NCI-H1436 treated with DMSO at 0.1 percent for 48 hours (cell line): ENCODE results near the gene NR1D1.
A peak's percentile ranks its signal among the peaks of the same experiment; 100 is the strongest.

Source experiments
- DNase-seq: peaks from one replicate; lab custom pipeline; 2025; lab: John Stamatoyannopoulos, UW

Gene NR1D1

DNA sequence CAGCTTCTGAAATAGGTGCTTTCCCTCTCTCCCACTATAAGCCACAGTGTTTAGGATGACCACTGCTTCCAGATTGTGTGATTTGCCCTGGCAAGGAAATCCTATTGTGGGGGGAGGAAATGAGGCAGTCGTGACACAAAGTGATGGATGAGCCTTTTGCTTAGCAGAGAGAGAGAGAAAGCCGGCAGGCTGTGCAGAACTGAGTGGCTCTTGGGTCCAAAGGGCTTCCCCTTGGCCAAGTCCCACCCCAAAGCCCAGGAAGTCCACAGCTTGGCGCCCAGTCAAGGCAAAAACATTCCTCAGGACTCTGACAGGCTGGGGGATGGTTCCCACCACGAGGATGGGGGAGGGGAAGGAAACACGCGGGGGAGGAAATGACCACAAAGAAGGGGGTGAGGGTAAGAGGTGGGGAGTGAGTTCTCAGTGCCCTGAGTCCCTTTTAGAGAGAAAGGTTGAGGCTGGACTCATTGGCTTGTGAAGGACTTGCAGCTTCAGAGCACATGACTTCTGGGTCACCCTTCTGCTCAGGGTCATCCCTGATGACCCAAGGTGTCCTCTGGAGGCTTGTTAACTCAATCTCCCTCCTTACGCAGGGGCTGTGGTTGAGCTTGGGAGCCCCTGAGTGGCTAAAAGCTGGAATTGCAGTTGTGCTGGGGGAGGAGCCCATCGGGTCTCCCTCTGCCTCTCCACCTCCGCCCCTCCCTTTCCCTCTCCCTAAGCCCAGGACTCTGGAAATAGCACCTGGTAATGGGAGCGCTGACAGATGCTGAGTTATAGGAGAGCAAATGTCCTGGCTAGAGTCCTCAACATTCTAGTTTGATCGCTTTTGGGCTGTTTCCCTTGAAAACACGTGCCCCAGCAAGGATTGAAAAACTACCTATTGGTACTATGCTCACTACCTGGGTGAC, 11.1 kb upstream of the NR1D1 start:
- peak; percentile 76 for DNase-seq

GRCh38 chr17:40110026-40110845, 9.8 kb upstream of the NR1D1 start:
- no peak for DNase-seq

DNA sequence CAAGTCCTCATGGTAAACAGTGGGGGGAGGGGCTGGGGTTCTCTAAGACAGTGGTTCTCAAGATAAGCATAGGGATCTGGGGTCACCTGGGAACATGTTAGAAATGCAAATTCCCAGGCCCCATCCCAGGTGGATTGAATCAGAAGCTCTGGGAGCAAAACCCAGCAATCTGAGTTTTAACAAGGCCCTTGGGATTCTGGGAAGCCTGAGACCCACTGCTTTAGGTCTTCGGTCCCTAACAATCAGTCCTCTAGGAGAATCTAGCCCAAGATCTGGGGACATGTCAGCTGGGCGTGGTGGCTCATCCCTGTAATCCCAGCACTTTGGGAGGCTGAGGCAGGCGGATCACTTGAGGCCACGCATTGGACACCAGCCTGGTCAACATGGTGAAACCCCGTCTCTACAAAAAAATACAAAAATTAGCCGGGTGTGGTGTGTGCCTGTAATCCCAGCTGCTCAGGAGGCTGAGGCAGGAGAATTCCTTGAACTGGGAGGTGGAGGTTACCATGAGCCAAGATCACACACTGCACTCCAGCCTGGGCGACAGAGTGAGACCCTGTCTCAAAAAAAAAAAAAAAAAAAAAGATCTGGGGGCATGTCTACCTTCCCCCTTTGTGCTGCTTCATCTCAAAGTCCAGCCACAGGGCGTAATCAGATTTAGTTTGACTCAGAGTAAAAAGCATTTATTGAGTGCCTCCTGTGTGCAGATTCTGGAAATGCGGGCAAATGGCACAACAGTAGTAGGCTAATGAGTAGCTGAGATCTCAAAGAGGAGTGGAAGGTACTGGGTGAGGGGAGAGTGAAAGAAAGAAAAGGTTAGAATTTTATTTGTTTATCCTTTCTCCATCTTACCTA, 8.8 kb upstream of the NR1D1 start:
- DNase-seq, result no peak

- DNase-seq, result no peak
These were observed 7.3 kb upstream of the NR1D1 start for GRCh38 chr17:40107522-40108174.

DNA sequence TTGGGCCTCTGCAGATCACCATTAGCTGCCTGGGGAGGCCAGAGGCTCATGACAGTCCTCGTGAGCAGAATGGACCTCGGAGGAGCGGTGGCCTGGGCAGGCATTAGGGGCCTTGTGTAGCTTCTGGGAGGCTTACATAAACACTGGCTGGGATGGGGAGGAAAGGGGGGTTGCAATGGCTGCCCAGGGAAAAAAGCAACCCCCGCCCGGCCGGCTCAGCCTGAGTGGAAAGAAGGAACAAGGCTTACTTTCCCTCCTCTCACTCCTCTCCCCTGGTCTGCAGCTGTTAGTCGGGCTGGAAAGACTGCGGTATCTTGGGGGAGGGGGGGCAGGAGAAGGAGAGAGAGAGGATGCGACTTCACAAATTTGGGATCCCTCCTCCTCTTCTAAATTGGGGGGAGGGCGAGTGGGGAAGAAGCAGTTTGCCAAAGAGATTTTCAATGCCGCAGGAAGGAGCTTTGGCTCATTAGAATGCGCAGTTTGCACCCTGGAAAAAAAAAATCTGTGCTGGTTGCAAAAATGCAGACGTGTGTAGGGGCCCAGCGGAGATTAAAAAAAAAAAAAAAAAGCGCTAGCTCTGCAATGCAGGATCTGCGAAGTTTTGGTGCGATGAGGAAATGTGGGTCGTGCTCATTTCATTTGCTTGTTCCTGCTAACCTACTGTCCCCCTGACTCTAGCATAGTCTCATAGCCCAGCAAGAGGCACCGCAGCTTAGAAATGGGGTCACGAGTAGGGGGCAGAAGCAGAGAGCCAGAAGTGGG, 6.6 kb upstream of the NR1D1 start:
- no peak for DNase-seq

DNA sequence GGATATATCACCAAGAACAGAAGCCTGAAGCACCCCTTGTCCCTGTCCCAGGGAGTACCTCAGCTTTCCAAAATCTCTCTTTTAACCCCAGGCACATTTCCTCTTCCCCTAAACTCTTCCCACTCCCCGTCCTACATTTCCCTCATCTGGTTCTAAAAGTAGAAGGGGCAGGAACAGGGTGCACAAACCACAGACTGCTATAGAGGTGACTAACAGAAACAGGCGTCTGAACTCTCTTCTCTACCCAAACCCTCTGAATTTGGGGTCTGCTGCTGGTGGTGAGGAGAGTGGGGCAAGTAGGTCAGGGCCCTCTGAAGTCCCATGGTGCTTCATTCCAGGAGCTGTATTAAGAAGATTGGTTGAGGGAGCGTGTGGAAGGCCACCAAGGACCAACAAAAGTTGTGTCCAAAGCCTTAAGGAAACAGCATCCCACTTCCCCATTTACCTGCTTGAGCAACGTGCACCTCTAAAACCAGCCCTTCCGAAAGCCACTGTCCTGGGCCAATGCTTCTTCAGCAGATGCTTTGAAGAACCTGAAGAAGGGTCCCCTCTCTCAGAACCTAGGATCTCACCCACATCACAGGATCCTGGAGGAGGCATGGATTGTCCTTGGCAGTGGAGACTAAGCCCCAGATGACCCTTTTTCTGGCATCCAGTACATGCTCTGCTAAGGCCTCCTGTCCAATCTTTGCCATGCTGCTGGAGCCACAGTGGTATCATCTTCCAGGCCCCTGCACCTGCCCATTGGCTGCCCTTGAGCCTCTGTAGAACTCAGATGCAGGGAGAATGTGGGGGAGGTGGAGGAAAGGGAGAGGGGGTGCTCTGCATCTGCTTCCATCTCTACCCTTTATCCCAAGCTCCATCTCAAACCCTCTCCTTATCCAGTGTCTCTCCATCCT, 5.7 kb upstream of the NR1D1 start:
- DNase-seq, result no peak

DNA sequence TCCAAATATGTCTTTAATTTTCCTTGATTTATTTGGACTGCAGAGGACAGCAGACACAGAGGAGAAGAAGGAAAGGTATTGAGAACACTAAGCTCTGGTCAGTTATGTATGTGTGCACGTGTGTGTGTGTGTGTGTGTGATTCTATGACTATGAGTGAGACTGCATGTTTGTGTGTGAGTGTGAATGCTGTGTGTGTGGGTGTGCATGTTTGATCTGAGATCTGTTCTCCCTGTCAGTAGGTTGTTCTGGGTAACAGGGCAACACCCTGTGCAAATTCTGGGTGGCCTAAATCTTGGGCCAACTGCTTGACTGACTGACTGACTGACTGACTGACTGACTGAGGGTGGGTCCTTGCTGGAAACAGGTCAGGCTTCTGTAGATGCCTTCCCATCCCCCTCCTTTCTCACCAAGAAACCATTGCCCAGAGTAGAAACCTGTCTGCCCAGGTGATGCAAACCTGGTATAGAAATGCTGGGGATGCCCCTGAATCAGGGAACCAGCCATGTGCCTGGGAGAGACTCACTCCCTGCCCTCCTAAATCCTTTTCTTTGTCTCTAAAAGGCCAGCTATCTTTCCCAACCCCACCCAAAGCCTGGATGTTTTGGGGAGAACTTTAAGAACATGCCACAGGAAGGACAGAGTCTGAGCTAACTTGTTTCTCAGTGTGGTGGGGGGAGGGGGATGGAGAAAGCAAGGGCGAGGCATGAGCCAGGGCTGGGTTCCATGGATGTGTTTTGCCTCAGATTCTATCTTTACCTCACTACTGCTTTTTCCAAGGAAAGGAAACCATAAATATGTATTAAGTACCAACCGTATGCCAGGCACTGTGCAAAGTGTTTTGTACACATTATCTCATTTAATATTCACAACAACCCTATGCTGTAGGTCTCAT, 4.5 kb upstream of the NR1D1 start:
- DNase-seq, result no peak

- no peak for DNase-seq
These were observed 3.3 kb upstream of the NR1D1 start for GRCh38 chr17:40103688-40104087.

GRCh38 chr17:40103071-40103661, 2.8 kb upstream of the NR1D1 start:
- DNase-seq, result no peak

DNA sequence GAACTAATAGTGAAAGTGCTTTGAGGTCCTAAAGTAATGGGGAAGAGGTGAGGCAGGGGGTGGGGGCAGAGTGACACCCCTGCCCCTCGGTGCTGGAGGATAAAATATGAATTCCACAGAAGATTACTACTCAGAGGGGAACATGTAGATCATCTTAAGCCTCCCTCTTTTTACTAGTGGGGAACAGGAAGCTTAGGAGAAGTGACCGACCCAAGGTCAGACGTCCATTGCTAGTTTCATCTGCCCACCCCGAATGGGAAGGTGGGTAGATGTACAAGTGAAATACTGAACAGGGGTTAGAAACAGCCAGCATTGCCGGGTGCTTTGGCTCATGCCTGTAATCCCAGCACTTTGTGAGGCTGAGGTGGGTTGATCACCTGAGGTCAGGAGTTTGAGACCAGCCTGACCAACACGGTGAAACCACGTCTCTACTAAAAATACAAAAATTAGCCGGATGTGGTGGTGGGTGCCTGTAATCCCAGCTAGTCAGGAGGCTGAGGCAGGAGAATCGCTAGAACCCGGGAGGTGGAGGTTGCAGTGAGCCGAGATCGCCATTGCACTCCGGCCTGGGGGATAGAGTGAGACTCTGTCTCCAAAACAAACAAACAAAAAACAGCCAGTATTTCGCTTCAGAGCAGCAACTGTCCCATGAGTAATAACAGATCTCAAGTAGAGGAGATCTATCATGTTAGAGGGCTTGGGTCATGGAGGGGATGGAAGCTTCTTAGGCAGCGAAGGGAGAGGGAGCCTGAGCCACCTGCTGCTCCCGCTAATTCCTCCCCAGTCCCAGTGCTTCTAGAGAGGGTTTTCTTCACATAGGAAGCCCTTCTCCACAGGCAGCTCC, 1.2 kb upstream of the NR1D1 start:
- DNase-seq, result no peak

GRCh38 chr17:40100669-40101366, 429 bp upstream of the NR1D1 start:
- DNase-seq, result peak; percentile 95

DNA sequence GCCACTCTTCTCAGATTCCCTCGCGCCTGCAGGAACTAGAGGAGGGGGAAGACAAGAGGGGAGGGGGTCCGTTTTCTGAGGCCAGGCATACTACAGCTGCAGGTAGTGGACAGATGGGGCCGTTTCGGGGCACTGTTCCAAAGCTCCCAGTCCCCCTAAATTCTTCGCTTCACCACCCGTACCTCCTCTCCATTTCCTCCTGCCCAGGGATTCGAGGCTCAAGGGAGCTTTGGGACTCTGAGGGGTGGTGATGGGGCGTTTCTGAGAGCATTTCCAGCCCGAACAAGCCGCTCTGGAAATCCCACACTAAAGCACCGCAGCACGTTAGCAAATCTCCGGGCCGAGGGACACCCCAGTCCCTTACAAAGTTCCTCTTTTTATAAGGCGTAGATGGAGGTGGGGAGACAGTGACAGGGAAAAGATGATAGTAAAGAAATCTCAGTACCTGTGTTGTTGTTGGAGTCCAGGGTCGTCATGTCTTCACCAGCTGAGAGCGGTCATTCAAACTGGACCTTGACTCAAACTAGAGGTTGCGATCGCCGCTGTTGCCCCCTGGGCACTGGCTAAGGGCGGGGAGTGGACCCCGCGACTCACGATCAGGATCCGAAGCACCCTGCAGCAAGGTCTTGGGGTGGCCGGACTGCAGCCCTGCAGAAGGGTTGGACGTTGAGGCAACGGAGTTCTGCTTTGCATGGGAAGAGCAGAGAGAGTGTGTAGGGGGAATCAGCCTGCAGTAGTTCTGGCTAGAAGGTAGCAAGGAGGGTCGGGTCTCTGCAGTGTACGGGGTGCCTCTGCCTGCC, 570 bp downstream of the NR1D1 start:
- DNase-seq, result no peak

DNA sequence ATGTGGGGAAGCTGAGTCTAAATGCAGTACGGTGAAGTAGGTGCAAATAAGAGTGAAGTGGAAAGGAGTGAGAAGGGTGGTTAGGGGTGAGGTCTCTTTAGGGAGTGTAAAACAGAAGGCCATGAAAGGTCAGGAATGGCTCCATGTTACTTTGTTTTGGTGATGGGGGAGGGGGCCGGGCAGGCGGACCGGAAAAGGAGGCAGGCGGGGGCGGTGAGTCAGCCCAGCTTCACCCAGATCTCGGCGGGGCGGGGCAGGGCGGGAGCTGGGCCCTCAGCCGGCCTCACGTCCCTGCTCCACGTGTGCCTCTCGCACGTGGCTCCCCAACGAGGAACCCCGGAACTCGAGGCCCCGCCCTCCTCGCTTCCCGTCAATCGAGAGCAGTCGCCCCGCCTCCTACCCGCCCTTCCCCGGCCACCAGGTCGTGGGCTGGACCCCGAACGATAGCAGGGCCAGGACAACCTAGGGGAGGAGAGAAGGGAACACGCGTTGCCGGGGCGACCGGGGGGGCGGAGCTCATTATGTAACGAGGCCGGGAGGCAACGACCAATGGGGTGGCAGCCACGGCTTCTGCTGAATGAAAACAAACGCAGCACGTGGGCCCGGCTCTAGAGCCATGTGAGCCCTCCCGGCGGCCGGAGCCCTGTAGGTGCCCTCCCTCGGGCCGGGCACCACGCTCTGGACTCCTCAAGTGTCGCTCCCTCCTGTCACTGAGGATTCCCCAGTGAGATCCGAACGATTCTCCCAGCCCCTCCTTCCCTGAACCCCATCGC, 1.4 kb downstream of the NR1D1 start:
- DNase-seq, result peak; percentile 96

GRCh38 chr17:40097931-40098845, 2.2 kb downstream of the NR1D1 start:
- no peak for DNase-seq
